DMS79 treated with DMSO at 0.1 percent for 48 hours (cell line): ENCODE measurements around the gene SLC26A2.

Experiments
- DNase-seq: peaks from one replicate; lab custom pipeline; 2025; lab: John Stamatoyannopoulos, UW

SLC26A2 gene

GRCh38 chr5:149962601-149963300, 2.2 kb downstream of the SLC26A2 start:
- no peak for DNase-seq

GRCh38 chr5:149963729-149964128, 3.2 kb downstream of the SLC26A2 start:
- no peak for DNase-seq

- DNase-seq = no peak
Observed at GRCh38 chr5:149966946-149967345, 6.4 kb downstream of the SLC26A2 start.

GRCh38 chr5:149969181-149969930, 8.8 kb downstream of the SLC26A2 start:
- no peak for DNase-seq

- DNase-seq = no peak
Observed at GRCh38 chr5:149975409-149975808, 14.9 kb downstream of the SLC26A2 start.

- DNase-seq = no peak
Observed at GRCh38 chr5:149979896-149980295, 19.3 kb downstream of the SLC26A2 start.

- DNase-seq = no peak
Observed at GRCh38 chr5:149981206-149981605, 20.6 kb downstream of the SLC26A2 start.

- no peak for DNase-seq
Observed at GRCh38 chr5:149982505-149982904, 21.9 kb downstream of the SLC26A2 start.

GRCh38 chr5:149988126-149988525, 27.6 kb downstream of the SLC26A2 start:
- no peak for DNase-seq

GRCh38 chr5:149990518-149991376, 30.2 kb downstream of the SLC26A2 start:
- DNase-seq = peak; percentile 38

GRCh38 chr5:149993471-149993870, 32.9 kb downstream of the SLC26A2 start:
- DNase-seq = no peak

- DNase-seq = no peak
Observed at GRCh38 chr5:149995385-149996204, 35.0 kb downstream of the SLC26A2 start.

- DNase-seq = no peak
Observed at GRCh38 chr5:149996205-149996890, 35.8 kb downstream of the SLC26A2 start.

GRCh38 chr5:149998281-149998680, 37.7 kb downstream of the SLC26A2 start:
- no peak for DNase-seq

- DNase-seq = no peak
Observed at GRCh38 chr5:149999359-149999758, 38.8 kb downstream of the SLC26A2 start.

- peak; percentile 34 for DNase-seq
Observed at GRCh38 chr5:149999866-150000255, 39.3 kb downstream of the SLC26A2 start.

- DNase-seq = peak; percentile 87
Observed at GRCh38 chr5:150000256-150000989, 39.9 kb downstream of the SLC26A2 start, which contains the start of the genes HMGXB3 and TIGD6. TSS of gene HMGXB3 (plus strand) at chr5:150000739. CDS start at chr5:150004853, 4,114 bp downstream. TSS of gene TIGD6 (minus strand) at chr5:150000654. CDS start at chr5:149996348, 4,306 bp downstream.

- DNase-seq = no peak
Observed at GRCh38 chr5:150000990-150001659, 40.6 kb downstream of the SLC26A2 start.

GRCh38 chr5:150001660-150002486, 41.3 kb downstream of the SLC26A2 start:
- DNase-seq = no peak
